Psoas muscle (tissue), 8 donors: Measurements from ENCODE around the gene ZNF496. TPM values are rescaled to one million over a fixed set of nuclear protein-coding genes. Genes with fewer than 3 reads are reported as not detected.

Experiments used
- ATAC-seq, 4 donors: fragments of 200-7000 bp; cut with Tn5 transposase; one replicate each; pipeline ENCODE4 v1.9.1; 2020; ENCODE audit warnings: moderate library complexity in 3 of 4, mild to moderate bottlenecking in 2 of 4
- DNase-seq, 2 donors: peaks; one replicate each; pipeline ENCODE4 v3.0.0-alpha.2; 2020
- H3K27ac ChIP-seq: fragments of 200-600 bp; one replicate; pipeline ENCODE4 v1.8.0; 2022
- H3K27me3 ChIP-seq, 3 donors: fragments of 200-600 bp in 1 of 3; one replicate each; pipeline versions ENCODE4 v1.6.1 to v1.8.0; 2013 to 2022; ENCODE audit warnings: low read length in 2 of 3, mild to moderate bottlenecking in 2 of 3, moderate library complexity in 1 of 3; ENCODE audit not compliant: insufficient read depth in 3 of 3
- H3K36me3 ChIP-seq, 2 donors: fragments of 200-600 bp in 1 of 2; one replicate each; pipeline versions ENCODE4 v1.6.1 to v1.8.0; 2013 to 2022; ENCODE audit warnings: low read depth in 1 of 2, mild to moderate bottlenecking in 1 of 2, moderate library complexity in 1 of 2; ENCODE audit not compliant: insufficient read depth in 1 of 2
- H3K4me1 ChIP-seq: fragments of 200-600 bp; one replicate; pipeline ENCODE4 v1.8.0; 2022
- H3K4me3 ChIP-seq: fragments of 200-600 bp; one replicate; pipeline ENCODE4 v1.8.0; 2022; ENCODE audit warnings: mild to moderate bottlenecking
- H3K9me3 ChIP-seq: fragments of 200-600 bp; one replicate; pipeline ENCODE4 v1.8.0; 2022
- CTCF ChIP-seq: fragments of 200-600 bp; IDR thresholded peaks from one replicate; pipeline ENCODE4 v1.8.0; 2022; ENCODE audit warnings: antibody characterized with exemption
- WGBS, 3 donors: extraction: QIAGEN DNeasy Blood & Tissue Kit; methylation state at CpG; one replicate each; pipeline versions ENCODE4 v1.1.6 to v1.1.7; 2013; 5-methylcytosine and 5-hydroxymethylcytosine counted together
- intact Hi-C, 2 donors: fragments of 100-400 bp; cut with DNase I; formaldehyde crosslinking; loops; one replicate each; pipeline versions ENCODE4 v1.11.0 to v1.14.2; 2022
- polyA plus RNA-seq, 3 donors: library from polyadenylated mRNA; stranded (reverse); fragments of 200-250 nt; gene quantifications; one replicate each; pipeline ENCODE4 v1.2.3, GENCODE V29; 2013
- total RNA-seq, 4 donors: library from RNA; stranded (reverse); fragmentation: NEBNext Ultra II Directional in 2 of 4; extraction: Animal tissue kit (Norgen Biotek cat#: 25700) in 2 of 4; gene quantifications; one replicate each; pipeline versions ENCODE4 v1.2.1 to v1.2.4, GENCODE V29; 2021 to 2023
- donor health status: healthy with polysubstance abuse.
- donor health status: DM: no; HTN: no; CAD: no; lungs with moderate emphysema.
- donor health status: Bipolar disorder and iron deficiency.
- donor health status: healthy.
- donor health status: DM: yes; HTN: yes; CAD: no.
- donor health status: DM: no; HTN: no; CAD: no.
- donor health status: DM: no; HTN: no; CAD: no.
- donor health status: DM: yes; HTN: yes; CAD: no.

The ZNF496 gene
- total and polyA plus RNA-seq, 7 donors: 4.3 to 24.2 (median 19.5) TPM

- peaks cover 29% of the 10 kb centered on the region for H3K4me1 ChIP-seq
- intact Hi-C loops: loop anchor here (10.0 kb wide), 2 partner anchors 222 to 232 kb away; partner anchors contain the start of gene ZNF669 (in 1 of the 2)
- no peaks in the 10 kb centered on the region for H3K9me3 ChIP-seq
- 82 to 92% (median 89%) methylated on average over 7 of the region's 7 CpGs for WGBS, 3 donors
- H3K36me3 ChIP-seq: peaks cover 0 to 15% of the 10 kb centered on the region in 2 donors
- H3K4me3 ChIP-seq: no peak overlapping the region
- no peak for DNase-seq
- no peak overlapping the region for H3K27ac ChIP-seq
- TF ChIP-seq CTCF: no peak
- no peak for ATAC-seq
- H3K27me3 ChIP-seq: no peaks in the 10 kb centered on the region
Observed at GRCh38 chr1:247336390-247336789, 4.7 kb upstream of the ZNF496 start.

- no peaks in the 10 kb centered on the region for H3K9me3 ChIP-seq
- DNase-seq (no peak), ATAC-seq (no peak)
- H3K4me3 ChIP-seq: no peak overlapping the region
- peaks cover 0 to 15% of the 10 kb centered on the region in 2 donors for H3K36me3 ChIP-seq
- H3K27me3 ChIP-seq: no peaks in the 10 kb centered on the region
- peaks cover 29% of the 10 kb centered on the region for H3K4me1 ChIP-seq
- intact Hi-C loops: loop anchor here (10.0 kb wide), 2 partner anchors 221 to 231 kb away; partner anchors contain the start of gene ZNF669 (in 1 of the 2)
- no peak for TF ChIP-seq CTCF
- no peak overlapping the region for H3K27ac ChIP-seq
- 55 to 60% (median 58%) methylated on average over 11 of the region's 11 CpGs for WGBS, 3 donors
Observed at GRCh38 chr1:247335882-247336281, 4.2 kb upstream of the ZNF496 start.

GRCh38 chr1:247334378-247335133 lies 2.9 kb upstream of the ZNF496 start:
- peaks cover 0 to 8% of the 10 kb centered on the region in 2 donors for H3K36me3 ChIP-seq
- H3K9me3 ChIP-seq: no peaks in the 10 kb centered on the region
- ATAC-seq (no peak), DNase-seq (no peak)
- intact Hi-C loops: loop anchor here (5.0 to 10.0 kb wide), 3 partner anchors 122 to 230 kb away; partner anchors contain the start of gene ZNF669 (in 1 of the 2)
- TF ChIP-seq CTCF: no peak
- 69 to 75% (median 73%) methylated on average over 11 of the region's 11 CpGs for WGBS, 3 donors
- H3K4me1 ChIP-seq: peaks cover 40% of the 10 kb centered on the region
- H3K27me3 ChIP-seq: no peaks in the 10 kb centered on the region
- H3K4me3 ChIP-seq: no peak overlapping the region
- no peak overlapping the region for H3K27ac ChIP-seq

GRCh38 chr1:247332623-247333361 lies 1.1 kb upstream of the ZNF496 start:
- DNase-seq: peak; percentile 30 to 61
- peaks cover 4 to 25% of the 10 kb centered on the region in 2 donors for H3K36me3 ChIP-seq
- intact Hi-C loops: loop anchor here (5.0 to 10.0 kb wide), 3 partner anchors 120 to 228 kb away; partner anchors contain the start of gene ZNF669 (in 1 of the 2)
- peak overlapping the region; percentile 95 for H3K27ac ChIP-seq
- no peaks in the 10 kb centered on the region for H3K27me3 ChIP-seq
- H3K4me3 ChIP-seq: peak overlapping the region; percentile 99
- 17 to 24% (median 19%) methylated on average over 28 of the region's 28 CpGs for whole genome bisulfite sequencing, 3 donors
- no peaks in the 10 kb centered on the region for H3K9me3 ChIP-seq
- ATAC-seq: no peak
- H3K4me1 ChIP-seq: peaks cover 40% of the 10 kb centered on the region
- TF ChIP-seq CTCF: no peak
